SIG-M5 treated with dmso at 0.1 percent for 504 hours (cell line): ENCODE measurements around the gene TENM4.

ENCODE experiments used
- DNase-seq: peaks from one replicate; lab custom pipeline; 2025; ENCODE audit not compliant: unreplicated experiment; lab: John Stamatoyannopoulos, UW

TENM4 gene

DNA sequence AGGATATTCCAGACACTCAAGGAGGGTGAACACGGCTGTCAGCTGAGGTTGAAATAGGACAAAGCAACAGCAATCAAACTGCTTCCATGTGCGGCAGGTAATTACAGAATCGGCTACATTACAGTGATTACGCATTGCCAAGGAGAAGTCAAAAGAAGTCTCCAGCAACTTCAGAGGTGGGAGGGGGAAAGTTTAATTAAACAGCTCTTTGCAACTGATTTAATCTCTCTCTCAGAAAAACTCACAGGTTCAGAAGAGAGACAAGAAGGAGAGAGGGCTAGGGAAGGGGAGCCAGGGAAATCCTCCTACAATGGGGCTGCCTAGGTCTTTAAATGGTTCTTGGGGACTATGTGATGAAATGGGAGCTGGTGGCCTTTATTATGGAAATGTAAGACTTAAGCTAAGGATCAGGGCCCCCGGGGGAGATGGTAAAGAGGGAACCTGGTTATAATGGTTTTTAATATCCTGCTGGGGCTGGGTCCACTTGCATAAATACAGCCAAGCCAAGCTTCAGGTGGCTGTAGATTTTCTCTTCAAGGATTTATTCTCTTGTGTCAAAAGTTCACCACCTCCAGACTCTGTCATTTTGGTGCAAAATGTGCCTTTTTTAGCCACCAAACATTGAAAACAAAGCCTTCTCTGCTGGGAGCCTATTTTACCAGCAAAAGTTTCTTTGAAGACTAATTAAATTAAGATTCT is 511.5 kb downstream of the TENM4 start:
- no peak for DNase-seq

DNA sequence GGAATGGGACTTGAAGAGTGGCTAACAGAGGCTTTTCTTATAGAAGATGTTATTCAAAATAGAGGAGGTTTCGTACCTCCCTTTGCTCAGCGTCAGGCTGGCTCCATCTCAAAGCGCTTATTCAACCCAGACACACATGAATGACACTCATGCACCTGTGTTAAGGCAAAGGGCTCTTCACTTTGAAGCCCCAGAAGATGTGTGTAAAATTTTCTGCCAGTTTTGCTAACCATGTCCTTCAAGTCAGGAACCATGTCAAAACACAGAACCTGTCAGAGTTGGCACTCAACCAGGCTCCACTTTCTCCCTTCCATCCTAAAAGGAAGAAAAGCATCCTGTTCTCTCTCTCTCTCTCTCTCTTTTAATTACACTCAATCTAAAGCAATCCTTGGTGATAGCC is 513.3 kb downstream of the TENM4 start:
- no peak for DNase-seq

DNA sequence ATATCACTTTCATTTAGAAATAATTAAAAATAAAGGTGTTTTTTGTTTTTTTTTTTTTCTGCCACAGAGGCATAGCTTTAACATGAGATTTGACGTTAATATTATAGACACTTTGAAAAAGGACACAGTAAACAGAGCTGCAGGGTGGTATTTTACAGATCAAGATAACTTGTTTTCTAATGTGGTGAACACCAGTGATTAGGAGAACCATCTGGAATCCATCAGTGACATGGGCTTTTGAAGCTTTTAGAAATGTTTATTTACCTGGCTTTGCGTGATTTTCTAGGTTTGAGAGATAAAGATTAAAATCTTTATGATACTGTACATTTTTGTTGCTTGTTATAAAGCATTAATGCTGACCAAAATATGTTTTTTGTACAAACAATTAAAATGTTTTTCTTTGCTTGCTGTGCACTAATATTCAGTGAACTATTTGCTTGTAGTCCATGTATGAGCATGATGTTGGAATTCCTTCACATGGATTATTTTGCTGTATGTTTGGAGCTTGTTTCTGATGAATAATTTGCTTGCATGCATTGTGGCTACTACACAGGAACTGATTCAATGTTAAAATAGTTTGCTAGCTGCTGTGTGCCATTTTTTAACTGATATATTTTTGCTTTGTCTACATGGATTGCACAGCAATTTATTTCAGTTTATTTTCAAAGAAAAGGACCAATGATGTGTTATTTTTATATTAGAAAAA is 514.0 kb downstream of the TENM4 start:
- DNase-seq = no peak

DNA sequence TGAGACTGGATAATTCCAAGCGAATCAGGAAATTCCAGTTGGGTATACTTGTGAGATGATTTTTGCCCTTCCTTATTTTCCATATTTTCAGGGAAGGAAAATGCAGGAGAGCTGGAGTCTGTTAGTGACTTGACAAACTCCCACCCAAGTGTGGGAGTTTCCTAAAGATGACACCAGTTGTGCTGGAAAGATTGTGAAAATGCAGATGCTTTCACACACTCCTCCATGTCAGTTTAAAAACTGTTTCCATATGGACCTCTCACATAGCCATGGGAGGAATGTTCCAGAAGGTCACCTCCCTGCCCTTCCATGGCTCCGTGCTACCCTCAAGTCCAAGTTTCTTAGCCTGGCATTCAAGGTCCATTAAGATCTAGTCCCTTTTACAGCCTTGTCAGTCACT is 515.4 kb downstream of the TENM4 start:
- DNase-seq = no peak

DNA sequence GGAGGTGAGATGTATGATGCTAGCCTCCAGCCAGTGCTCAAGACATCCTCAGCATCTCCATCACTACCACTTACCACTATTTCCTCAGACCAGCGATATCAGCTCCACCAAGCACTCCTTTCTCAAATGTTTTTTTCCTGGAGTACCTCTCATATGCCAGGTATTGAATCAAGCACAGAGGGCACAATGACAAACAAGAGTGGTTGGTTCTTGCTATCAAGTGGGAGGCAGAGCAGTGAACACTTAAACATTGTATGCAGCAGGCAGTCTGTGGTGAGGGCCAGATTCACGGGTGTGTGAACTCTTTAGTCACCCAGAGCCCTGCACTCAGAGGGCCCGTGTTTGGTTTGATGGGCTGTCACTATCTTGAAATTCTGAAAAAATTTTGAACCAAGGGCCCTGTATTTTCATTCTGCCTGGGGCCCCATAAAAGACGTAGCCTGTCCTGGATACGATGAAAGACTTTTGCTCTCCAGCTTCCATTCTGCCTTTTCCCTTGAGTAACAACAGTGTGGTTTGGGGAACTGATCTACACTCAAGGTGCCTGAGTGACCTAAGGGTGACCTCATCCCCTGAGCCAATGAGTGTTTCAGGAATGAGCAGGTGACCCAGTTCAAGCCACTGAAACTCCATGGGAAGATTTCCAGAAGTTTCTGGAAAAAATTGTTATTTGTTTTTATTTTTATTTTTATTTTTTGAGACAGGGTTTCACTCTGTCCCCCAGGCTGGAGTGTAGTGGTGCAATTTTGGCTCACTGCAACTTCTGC is 517.8 kb downstream of the TENM4 start:
- no peak for DNase-seq

DNA sequence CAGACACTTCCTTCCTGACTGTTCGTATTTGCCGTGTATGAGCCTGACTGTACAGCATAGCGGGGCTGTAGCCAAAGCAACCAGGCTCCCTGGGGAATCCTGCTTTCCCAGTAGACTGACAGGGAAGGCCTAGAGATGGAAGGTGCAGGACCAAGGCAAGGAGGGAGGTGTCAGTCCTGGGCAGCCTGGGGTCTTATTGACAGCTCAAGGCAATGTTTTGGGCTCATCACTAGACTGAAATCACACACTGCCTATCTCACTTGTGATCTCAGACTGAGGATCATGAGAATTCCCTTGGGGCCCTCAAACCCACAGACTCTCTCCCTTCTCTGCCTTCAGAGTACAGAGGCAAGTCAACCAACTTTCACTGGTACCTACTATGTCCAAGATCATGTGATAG is 519.3 kb downstream of the TENM4 start:
- no peak for DNase-seq

DNA sequence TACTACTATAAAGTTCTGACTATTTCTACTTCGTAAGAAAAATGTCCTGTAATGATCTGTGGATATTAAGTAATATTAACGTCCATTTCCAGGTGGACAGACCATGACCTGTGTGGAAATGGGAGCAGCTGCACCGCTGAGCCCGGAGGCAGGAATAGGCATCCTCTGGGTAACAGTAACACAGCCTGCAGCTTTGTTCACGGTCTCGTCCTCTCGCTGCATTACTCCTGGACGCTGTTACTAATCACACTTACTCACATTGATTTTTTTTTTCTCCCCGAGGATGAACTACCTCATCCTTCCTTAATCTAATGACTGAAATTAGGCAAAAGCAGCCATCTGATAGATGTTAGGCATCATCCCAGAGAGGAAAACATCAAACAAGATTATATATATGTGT is 520.5 kb downstream of the TENM4 start:
- no peak for DNase-seq

DNA sequence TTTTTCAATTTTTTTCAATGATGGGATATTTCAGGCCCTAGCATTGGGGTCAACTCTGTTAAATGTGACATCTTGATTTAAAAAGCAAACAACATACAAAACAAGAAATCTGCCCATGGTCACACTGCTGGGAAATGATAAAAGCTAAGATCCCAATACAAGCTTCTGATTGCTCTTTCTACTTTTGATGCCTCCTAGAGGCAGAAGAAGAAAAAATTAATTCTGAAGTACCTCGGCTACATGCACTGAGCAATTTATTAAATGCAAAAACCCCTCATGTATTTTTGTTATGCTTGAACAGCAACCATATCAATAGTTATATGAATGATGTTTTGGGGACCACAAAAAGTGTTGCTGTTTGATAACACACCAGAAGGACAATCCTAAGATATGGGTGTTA is 524.1 kb downstream of the TENM4 start:
- no peak for DNase-seq

DNA sequence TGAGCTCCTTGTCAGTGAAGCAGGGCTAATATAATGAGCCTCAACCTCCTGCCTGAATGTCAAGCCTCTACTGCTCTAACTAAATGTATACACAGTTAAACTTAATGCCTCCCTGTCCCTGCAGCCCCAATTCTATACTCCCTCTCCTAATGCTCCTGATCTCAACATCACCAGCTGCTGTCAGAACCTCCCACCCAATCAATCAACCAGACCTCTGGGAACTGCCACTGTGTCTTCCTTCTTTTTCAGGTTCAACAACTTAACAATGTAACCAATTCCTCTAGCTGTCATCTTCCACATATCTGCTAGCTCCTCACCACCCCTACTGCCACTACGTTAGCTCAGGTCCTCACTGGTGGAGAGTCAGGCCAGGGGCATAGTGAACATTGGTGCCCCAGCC is 526.3 kb downstream of the TENM4 start:
- DNase-seq = no peak

DNA sequence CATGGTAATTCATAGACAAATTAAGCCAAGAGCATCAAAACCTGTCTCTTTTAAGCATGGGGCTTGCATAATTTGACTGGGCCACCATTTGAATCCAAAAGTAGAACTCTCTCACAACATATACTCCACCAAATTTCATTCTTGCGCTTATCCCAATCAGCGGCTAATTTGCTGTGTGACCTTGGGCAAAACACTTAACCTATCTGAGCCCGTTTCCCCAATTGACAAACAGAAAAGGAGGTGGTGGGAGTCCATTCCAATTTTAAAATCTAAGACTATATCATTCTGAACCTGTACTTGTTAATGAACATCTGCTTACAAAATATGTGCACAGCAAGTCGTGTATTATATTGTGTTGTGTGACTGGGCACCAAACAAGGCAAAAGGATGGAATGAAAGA is 528.1 kb downstream of the TENM4 start:
- DNase-seq = no peak

DNA sequence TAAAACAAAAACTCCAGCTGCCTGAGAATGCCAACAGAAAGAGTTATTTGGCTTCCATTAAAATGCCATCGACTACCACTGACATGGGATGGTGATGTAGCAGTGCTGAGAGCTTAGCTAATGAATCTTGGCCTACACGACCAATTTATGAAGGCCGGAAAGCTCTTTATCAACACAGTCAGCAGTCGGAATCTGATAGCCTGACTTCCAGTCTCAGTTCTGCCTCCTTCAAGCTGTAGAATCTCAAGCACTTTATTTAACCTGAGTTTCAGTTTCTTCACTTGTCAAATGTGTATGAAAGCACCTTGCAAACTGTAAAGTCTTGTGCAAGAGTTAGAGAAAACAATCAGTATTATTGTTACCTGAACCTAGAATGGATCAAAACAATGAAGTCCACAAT is 530.5 kb downstream of the TENM4 start:
- DNase-seq = no peak

DNA sequence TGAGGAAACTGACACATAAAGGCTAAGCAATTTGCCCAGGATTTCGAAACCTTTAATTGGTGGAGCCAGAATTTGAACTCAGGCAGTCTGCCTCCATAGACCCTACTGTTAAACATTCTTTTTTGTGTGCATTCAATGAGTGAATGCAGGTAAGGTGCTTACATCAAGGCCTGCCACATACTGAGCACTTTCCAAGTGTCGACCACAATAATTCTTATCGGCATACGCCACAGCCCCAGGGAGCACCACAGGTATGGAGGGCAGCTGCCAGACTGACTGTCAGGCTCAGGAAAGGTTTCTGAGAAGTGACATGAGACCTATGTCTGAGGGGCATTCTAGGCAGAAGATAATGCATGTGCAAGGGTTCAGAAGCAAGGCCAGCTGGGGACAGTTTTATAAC is 531.4 kb downstream of the TENM4 start:
- DNase-seq = no peak

DNA sequence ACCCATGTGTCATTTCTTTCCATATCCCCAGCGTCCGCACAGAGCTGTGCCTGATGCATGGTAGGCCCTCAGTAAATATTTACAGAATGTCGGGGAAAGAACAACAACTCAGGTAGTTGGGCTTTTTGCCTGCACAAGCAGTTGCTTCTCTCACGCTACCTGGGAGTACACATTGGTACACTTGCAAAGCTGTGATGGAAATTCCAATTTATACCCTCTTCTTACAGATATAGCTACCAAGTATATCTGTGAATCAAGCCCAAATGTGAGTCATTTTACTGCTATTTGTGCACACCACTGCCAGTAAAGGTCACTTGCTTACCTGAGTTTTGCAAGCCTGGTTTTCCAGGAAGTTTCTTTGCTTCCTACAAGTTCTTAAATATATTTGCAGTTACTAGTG is 533.2 kb downstream of the TENM4 start:
- peak; percentile 33 for DNase-seq

DNA sequence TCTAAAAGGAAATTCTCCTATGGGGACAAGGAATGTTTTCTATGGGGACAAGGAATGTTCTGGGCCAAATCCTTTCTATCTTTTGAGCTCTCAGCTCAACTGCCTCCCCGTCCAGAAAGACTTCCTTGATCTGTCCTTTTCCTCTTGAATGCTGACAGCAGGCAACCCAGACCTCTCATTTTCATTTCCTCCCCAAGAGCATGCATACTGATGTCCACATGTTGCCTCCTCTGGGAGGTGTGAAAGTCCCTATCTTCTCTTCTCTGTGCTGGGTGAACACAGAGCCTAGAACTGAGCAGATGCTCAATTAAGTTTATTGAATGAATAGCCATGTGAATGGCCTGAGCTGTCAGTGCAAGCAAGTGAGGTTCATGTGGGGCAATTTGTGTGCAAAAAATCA is 534.3 kb downstream of the TENM4 start:
- no peak for DNase-seq

DNA sequence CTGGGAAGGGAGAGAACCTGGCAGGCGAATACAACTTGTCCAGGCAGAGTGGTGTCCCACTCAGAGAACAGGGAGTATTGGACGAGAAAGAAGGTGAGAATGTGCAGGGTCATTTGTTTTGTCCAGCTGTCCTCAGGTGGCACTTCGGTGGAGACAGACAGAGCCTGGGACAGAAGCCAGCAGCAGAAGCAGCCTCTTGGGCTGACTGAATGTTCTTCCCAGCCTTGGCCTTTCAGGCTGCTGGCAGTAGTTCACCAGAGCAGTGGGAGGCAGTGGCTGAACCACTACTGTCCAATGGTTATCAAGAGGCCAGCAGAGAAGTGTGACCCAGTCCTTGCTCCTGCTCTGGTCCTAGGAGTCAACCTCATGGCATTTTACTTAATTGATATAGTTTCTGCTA is 535.1 kb downstream of the TENM4 start:
- DNase-seq = no peak

DNA sequence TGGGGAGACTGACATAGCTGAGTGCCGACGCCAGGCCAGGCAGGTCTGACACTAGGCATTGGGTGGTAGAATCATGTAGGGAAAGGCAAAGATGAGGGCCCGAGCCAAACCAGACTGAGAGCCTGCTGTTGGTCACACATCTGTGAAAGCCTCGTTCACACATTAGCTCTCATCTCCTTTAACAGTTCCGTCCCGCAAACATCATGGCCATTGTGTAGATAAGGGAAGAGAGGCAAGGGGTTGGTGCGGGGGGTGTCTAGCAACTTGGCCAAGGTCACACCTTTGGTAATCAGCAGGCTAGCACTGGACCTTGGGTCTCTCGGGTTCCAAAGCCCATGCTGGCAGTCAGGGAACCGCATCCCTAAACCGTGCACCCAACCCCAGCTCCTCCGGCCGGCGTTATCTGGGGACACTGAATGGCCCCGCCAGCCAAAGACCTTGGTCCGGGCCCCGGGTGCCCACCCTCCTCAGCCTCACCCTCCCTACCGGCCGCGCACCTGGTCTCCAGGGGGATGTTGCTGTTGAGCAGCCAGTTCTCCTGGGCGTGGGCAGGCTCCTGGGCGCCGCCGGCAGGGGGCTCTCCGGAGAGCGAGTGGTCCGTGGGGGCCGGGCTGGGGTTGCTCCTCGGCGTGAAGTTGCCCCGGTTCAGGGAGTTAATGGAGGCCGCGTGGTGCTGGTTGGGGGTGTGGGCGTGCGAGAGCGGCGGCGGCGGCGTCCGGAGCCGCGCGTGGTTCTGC is 537.9 kb downstream of the TENM4 start:
- DNase-seq = no peak

DNA sequence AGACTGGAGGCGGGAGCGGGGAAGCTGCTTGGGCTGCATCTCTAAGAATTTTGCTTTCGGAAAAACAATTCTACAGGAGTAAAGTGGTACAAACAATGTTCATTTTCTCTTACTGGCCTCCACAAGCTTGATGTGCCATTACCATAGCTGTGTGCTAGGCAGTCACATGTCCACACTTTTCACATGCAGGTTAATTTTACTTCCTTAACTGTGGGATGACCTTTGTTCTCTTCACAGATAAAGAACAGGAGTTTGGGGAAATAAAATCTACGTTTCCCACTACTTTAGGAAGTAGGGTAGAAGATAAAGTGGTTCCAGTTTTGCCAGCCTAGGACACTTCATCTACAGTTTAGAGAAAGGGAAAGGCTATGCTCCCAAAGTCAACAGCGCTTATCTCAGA is 539.0 kb downstream of the TENM4 start:
- no peak for DNase-seq

DNA sequence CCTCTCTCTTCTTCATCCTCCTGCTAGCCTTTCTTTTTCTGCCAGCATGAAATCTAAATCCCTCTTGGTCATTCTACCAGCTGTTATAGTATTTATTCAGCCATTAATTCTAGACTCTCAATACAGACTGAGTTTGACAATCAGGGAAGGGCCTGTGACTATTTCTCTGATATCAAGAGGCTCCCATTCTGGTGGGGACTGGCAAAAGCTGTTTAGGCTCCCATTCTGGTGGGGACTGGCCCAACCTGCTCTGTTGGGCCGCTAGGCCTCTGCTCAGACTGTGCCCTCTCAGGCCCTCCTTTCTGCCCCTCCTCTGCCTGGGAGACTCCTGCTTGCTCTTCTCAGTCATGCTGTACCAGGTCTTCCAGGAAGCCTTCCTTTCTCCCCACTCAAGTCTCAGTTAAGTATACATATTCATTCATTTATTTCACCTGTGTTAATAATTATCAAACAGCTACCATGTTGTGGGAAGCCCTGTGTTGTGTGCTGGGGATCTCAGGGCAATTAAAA is 542.5 kb downstream of the TENM4 start:
- no peak for DNase-seq

DNA sequence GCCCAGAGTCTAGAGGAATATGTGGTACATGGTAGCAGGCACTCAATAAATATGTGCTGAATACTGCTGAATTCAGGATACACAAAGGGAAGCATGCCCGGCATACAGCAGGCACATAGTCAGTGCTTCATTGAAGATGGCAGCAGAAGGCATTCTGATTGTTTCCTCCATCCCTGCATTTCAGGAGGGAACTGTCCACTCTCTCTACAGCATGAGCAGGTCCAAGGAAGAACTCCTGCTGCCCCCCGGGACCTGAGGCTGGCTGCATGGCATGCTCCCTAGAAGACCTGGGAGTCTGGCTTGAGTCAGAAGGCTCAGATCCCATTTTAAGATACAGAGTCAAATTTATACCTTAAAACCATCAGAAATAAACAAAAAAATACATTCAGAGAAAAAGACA is 546.8 kb downstream of the TENM4 start:
- no peak for DNase-seq

DNA sequence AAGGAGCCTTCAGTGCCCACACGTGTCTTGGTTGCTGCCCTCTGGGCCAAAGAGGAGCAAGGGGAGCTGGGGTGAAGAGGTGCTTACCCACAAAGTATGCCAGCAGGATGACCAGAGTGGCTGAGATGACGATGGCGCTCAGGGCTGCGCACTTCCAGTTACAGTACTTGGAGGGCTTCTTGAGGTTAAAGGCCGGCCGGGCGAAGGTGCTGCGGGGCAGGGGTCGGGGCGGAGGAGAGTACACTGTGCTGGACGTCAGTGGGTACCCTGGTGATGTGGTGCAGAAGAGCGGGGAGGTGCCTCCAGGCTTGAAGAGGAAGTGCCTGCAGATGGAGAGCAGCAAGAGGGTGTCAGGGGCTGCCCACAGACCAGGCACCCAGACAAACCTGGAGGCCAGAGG is 551.1 kb downstream of the TENM4 start:
- no peak for DNase-seq

DNA sequence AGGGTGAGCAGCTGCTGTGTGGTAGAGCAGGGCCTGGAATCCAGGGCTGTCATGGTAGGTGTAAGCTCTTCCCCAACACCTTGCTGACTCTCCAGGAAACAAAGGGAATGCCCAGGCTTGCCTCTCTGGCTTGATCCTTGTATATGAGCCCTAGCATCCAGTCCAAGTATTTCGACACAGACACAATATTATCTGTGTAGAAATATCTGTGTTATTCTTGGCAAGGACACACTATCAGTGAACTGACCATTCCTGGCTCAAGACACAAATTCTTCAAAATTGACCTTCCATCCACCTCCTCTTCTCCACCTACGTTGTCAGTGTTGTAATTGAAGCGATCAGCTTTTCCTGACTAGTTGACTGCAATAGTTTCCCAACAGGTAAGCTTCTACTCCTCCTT is 554.2 kb downstream of the TENM4 start:
- no peak for DNase-seq
